Ovary (tissue), 9 donors: ENCODE data around the gene FPR1. TPM values are rescaled to one million over a fixed set of nuclear protein-coding genes. Genes with fewer than 3 reads are reported as not detected.
A peak's percentile ranks its signal among the peaks of the same experiment; 100 is the strongest.

Experiments
- DNase-seq, 5 donors: peaks; one replicate each; pipeline ENCODE4 v3.0.0-alpha.2; 2019 to 2020
- H3K27ac ChIP-seq, 2 donors: fragments of 200-600 bp; one replicate each; pipeline versions ENCODE4 v1.5.1 to v1.8.0; 2019 to 2022
- H3K27me3 ChIP-seq: fragments of 200-600 bp; one replicate; pipeline ENCODE4 v1.8.0; 2022
- H3K36me3 ChIP-seq: fragments of 200-600 bp; sonication (generic); one replicate; pipeline ENCODE4 v1.5.1; 2019
- H3K4me1 ChIP-seq: one replicate; pipeline ENCODE4 v1.8.1; 2013; ENCODE audit warnings: mild to moderate bottlenecking, moderate library complexity; ENCODE audit not compliant: insufficient read depth
- H3K4me3 ChIP-seq: fragments of 200-600 bp; sonication (generic); one replicate; pipeline ENCODE4 v1.5.1; 2017
- H3K9me3 ChIP-seq, 2 donors: fragments of 200-600 bp in 1 of 2; sonication (generic) in 1 of 2; one replicate each; pipeline versions ENCODE4 v1.5.1 to v1.8.1; 2013 to 2019; ENCODE audit warnings: mild to moderate bottlenecking in 1 of 2, moderate library complexity in 1 of 2
- EP300 ChIP-seq: sonication (generic); formaldehyde crosslinking; IDR thresholded peaks from one replicate; pipeline ENCODE4 v1.6.1; 2017; ENCODE audit warnings: antibody characterized with exemption
- POLR2A ChIP-seq: fragments of 450-650 bp; IDR thresholded peaks from one replicate; pipeline ENCODE4 v1.6.1; 2017; ENCODE audit warnings: antibody characterized with exemption, mild to moderate bottlenecking, moderate library complexity
- WGBS, 3 donors: extraction: QIAGEN DNeasy Blood & Tissue Kit in 1 of 3; methylation state at CpG; one replicate each; pipeline versions ENCODE4 v1.1.5 to v1.1.7; 2013 to 2017; 5-methylcytosine and 5-hydroxymethylcytosine counted together
- intact Hi-C, 4 donors: fragments of 100-400 bp; cut with DNase I; formaldehyde crosslinking; loops; one replicate each; pipeline versions ENCODE4 v1.11.0 to v1.15.1; 2022 to 2023
- polyA plus RNA-seq, 2 donors: library from polyadenylated mRNA; stranded (reverse); fragments of 200-250 nt in 1 of 2; fragments of 350-450 nt in 1 of 2; fragmentation: Illumina TruSeq in 1 of 2; extraction: RNeasy Lipid Tissue Mini Kit (QIAGEN cat#74804) in 1 of 2; gene quantifications; one replicate each; pipeline ENCODE4 v1.2.3, GENCODE V29; 2013 to 2014
- total RNA-seq, 7 donors: library from RNA; depleted of rRNA in 2 of 7; stranded (reverse); fragments of >200 nt in 2 of 7; fragmentation: NEBNext Ultra II Directional in 3 of 7; extraction: Animal tissue kit (Norgen Biotek cat#: 25700) in 3 of 7; gene quantifications; one replicate each; pipeline versions ENCODE4 v1.1.0 to v1.2.4, GENCODE V29; 2016 to 2023
- TF ChIP-seq, protein P1 (sequence below), 3 donors: fragments of 450-650 bp in 2 of 3; fragments of 200-600 bp in 1 of 3; IDR thresholded peaks; one replicate each; pipeline versions ENCODE4 v1.5.1 to v1.8.0; 2016 to 2022; ENCODE audit warnings: antibody characterized with exemption in 3 of 3, mild to moderate bottlenecking in 1 of 3
- donor health status: DM: no; HTN: no; CAD: no; lungs with moderate emphysema.
- donor health status: DM: no; HTN: no; CAD: no.
- donor health status: Bipolar disorder and iron deficiency.
- donor health status: DM: yes; HTN: yes; CAD: no.
- donor health status: DM: no; HTN: no; CAD: no.
- donor health status: DM: yes; HTN: yes; CAD: no.

Gene FPR1
- total and polyA plus RNA-seq, 9 donors = 1.1 to 18.2 (median 3.6) TPM

DNA sequence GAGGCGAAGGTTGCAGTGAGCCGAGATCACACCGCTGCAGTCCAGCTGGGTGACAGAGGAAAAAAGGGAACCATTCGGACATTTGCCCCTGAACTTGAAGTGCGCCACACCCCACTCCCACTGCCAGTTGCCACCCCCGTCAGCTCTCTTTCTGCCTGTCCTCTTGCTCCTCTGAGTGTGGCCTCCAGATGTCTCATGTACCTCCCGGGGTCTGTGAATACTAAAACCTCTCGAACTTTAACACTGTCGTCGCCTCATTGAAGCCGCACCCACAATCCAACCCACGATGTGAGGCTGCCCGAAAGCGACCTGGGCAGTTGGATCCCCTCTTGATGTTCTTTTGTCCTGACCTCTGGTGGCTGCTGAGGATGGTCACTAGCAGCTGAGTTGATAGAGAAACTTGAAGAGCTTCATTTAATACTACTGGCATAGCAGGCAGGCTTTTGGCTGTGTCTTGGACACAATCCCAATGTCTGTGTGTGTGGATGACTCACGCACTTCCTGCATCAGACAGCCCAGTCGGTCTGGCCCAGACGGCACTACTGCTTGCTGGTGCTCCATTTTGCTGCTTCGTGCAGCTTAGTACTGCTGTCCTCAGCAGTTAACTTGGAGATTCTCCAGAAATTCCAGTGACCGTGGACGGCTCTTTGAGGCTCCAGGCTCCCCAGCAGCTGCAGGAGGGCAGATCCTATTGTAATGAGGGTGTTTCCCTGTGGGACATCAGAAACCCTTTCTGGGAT, 47.5 kb upstream of the FPR1 start:
- Histone ChIP-seq H3K9me3 (no peaks in the 10 kb centered on the region), H3K27ac (peak overlapping the region; percentile 54 to 90)
- no peak for TF ChIP-seq EP300
- TF ChIP-seq, protein P1, sequence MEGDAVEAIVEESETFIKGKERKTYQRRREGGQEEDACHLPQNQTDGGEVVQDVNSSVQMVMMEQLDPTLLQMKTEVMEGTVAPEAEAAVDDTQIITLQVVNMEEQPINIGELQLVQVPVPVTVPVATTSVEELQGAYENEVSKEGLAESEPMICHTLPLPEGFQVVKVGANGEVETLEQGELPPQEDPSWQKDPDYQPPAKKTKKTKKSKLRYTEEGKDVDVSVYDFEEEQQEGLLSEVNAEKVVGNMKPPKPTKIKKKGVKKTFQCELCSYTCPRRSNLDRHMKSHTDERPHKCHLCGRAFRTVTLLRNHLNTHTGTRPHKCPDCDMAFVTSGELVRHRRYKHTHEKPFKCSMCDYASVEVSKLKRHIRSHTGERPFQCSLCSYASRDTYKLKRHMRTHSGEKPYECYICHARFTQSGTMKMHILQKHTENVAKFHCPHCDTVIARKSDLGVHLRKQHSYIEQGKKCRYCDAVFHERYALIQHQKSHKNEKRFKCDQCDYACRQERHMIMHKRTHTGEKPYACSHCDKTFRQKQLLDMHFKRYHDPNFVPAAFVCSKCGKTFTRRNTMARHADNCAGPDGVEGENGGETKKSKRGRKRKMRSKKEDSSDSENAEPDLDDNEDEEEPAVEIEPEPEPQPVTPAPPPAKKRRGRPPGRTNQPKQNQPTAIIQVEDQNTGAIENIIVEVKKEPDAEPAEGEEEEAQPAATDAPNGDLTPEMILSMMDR (IDR thresholded peaks at IDR 0.05) = no peak
- no peak for TF ChIP-seq POLR2A

DNA sequence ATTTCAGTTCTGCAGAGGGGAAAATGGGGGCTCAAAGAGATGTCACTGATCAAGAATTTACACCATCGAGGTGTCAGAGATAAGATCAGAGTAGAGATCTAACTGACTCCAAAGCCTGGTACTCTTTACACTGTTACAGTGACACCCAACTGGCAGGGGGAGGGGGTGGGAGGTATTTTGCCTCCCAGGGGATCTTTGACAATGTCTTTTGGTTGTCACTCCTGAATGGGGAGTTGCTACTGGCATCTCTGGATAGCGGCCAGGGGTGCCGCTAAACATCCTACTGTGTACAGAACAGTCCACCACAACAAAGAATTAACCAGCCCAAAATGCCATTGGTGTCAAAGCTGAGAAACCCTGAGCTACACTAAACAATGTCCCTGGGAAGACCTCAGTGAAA, 46.4 kb upstream of the FPR1 start:
- H3K27me3 ChIP-seq = no peaks in the 10 kb centered on the region
- TF ChIP-seq POLR2A (no peak), EP300 (no peak)
- TF ChIP-seq, protein P1 (IDR thresholded peaks at IDR 0.05) = no peak
- no peak overlapping the region for H3K4me3 ChIP-seq
- H3K36me3 ChIP-seq = no peaks in the 10 kb centered on the region
- H3K9me3 ChIP-seq = no peaks in the 10 kb centered on the region
- no peak for DNase-seq
- intact Hi-C loops = no loop called here
- H3K27ac ChIP-seq = no peak overlapping the region
- H3K4me1 ChIP-seq = peaks cover 16% of the 10 kb centered on the region
- 59 to 65% (median 60%) methylated on average over 3 of the region's 3 CpGs for WGBS, 3 donors

More for the DNA sequence above, 47.5 kb upstream of the FPR1 start:
- peak; percentile 83 to 93 (median 89) for DNase-seq
- Histone ChIP-seq H3K36me3 (no peaks in the 10 kb centered on the region), H3K4me3 (no peak overlapping the region), H3K27me3 (no peaks in the 10 kb centered on the region), H3K4me1 (peaks cover 16% of the 10 kb centered on the region)
- WGBS, 3 donors = 29 to 34% (median 30%) methylated on average over 20 of the region's 20 CpGs
- intact Hi-C loops = no loop called here

DNA sequence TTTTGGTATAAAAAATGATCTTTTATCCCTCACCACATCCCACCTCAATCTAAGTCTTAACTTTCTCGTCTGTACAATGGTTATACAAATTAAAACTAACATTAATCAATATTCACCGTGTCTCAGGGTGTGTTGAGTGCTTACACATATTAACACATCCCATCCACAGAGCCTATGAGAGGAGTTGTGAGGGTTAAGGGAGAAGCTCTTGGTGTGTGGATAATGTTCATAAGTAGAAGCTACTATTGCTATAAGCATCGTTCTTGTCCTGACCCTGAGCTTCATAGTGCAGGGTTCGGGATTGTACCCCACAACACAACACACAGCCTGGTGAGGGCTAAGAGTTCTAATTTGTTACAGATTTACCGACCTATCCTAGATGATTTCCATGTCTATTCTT, 45.8 kb upstream of the FPR1 start:
- Histone ChIP-seq H3K27me3 (no peaks in the 10 kb centered on the region), H3K36me3 (no peaks in the 10 kb centered on the region), H3K9me3 (no peaks in the 10 kb centered on the region), H3K4me1 (peaks cover 16% of the 10 kb centered on the region), H3K4me3 (no peak overlapping the region), H3K27ac (no peak overlapping the region)
- TF ChIP-seq, protein P1 (IDR thresholded peaks at IDR 0.05) = no peak
- TF ChIP-seq POLR2A (no peak), EP300 (no peak)
- no peak for DNase-seq
- 66 to 72% (median 71%) methylated on average over 5 of the region's 5 CpGs for WGBS, 3 donors
- intact Hi-C loops = no loop called here

DNA sequence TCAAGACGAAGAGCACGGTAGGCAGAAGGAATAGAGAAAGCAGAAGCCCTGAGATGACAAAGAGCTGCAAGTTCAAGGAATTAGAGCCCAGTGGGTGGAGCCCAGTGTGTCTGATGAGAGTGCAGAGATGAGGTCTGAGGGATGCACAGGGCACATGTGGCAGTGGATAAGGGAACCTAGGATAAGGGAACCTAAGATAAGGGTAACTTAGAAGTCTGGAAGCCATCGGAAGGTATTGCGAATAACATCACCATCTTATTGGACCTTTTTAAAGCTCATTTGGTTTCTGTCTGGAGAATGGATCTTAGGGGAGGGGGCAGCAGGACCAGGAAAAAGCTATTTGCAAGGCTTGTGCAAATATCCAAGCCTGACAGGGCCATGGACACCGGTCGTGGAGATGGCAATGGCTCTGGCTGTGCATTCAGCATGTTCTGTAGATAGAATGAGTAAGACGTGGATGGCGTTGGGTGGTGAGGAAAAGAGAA, 44.6 kb upstream of the FPR1 start:
- Histone ChIP-seq H3K4me1 (peaks cover 16% of the 10 kb centered on the region), H3K27ac (no peak overlapping the region), H3K27me3 (no peaks in the 10 kb centered on the region), H3K4me3 (no peak overlapping the region), H3K9me3 (no peaks in the 10 kb centered on the region), H3K36me3 (no peaks in the 10 kb centered on the region)
- WGBS, 3 donors = 86 to 93% (median 92%) methylated on average over 8 of the region's 8 CpGs
- no peak for DNase-seq
- TF ChIP-seq POLR2A (no peak), EP300 (no peak)
- TF ChIP-seq, protein P1 (IDR thresholded peaks at IDR 0.05) = no peak
- intact Hi-C loops = no loop called here
